Measurements from ENCODE around the gene ETV4.

GRCh38 chr17:43546319-43547188 lies at the start of gene ETV4:
- TF ChIP-seq TAF1 (IDR thresholded peaks at IDR 0.05; ENCODE audit: low read depth) (no peak), CTCF (IDR thresholded peaks at IDR 0.05; ENCODE audit: poor library complexity, severe bottlenecking) (no peak), EZH2 (IDR thresholded peaks at IDR 0.05; ENCODE audit: borderline replicate concordance, insufficient read depth, low read length, poor library complexity, severe bottlenecking) (no peak), REST (IDR thresholded peaks at IDR 0.05; ENCODE audit: borderline replicate concordance) (no peak), POLR2AphosphoS5 (IDR thresholded peaks at IDR 0.05) (peak; percentile 8), RAD21 (conservative IDR thresholded peaks at IDR 0.05) (no peak)

All from neural cell (in vitro differentiated cells).